Measurements from ENCODE around the gene MBD4.

GRCh38 chr3:129463094-129463493, 23.3 kb upstream of the MBD4 start:
- TF ChIP-seq CTCF (IDR thresholded peaks at IDR 0.05) (no peak), POLR2AphosphoS5 (IDR thresholded peaks at IDR 0.05) (no peak), EP300 (IDR thresholded peaks at IDR 0.05) (no peak), POLR2A (IDR thresholded peaks at IDR 0.05; ENCODE audit: low read depth) (no peak)
